GM10847 (cell line): ENCODE data around the gene FUZ.

ENCODE experiments used
- POLR2A ChIP-seq: IDR thresholded peaks from 2 replicates; pipeline ENCODE4 v1.6.1; 2011; ENCODE audit not compliant: insufficient read length; ENCODE audit errors: extremely low read depth

Gene FUZ

GRCh38 chr19:49829200-49829599, 16.1 kb upstream of the FUZ start:
- no peak for TF ChIP-seq POLR2A

GRCh38 chr19:49827034-49827433, 13.9 kb upstream of the FUZ start:
- TF ChIP-seq POLR2A = no peak

DNA sequence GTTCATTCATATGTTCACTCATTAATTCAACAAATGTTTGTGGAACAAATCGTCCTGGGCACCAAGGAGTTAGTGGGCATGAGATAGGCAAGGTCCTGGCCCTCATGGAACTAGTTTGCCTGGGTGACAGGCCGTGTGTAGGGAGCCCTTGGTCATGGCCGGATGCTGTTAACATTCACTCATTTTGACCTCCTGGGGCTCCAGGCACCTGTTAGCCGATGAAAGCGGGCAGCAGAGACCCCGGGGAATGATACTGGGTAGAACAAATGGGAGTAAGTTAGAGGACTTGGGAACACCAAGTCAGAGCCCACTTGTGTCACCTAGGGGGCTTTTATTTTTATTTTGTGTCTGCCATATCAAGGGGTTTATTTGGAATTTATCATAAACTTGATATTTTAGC, 11.6 kb upstream of the FUZ start:
- TF ChIP-seq POLR2A = no peak

- TF ChIP-seq POLR2A = no peak
These were observed 10.4 kb upstream of the FUZ start for GRCh38 chr19:49823472-49823871.

DNA sequence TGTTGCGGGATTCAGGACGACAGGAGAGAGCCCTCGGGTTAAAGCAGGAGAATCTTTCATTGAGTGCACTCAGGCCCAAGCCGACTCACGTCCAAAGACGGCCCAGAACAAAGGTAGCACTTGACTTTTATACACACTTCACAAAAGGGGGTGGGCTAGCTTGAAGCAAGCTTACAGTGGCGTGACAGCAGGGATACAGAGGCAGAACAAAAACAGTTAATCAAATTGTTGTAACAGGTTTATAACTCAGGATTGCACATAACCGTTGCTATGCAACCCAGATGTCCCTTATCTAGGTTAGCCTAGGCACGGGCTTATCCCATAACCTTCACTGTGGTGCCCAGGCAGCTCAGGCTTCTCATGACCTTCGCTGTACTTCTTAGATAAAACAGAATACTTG, 7.0 kb upstream of the FUZ start:
- TF ChIP-seq POLR2A = no peak

DNA sequence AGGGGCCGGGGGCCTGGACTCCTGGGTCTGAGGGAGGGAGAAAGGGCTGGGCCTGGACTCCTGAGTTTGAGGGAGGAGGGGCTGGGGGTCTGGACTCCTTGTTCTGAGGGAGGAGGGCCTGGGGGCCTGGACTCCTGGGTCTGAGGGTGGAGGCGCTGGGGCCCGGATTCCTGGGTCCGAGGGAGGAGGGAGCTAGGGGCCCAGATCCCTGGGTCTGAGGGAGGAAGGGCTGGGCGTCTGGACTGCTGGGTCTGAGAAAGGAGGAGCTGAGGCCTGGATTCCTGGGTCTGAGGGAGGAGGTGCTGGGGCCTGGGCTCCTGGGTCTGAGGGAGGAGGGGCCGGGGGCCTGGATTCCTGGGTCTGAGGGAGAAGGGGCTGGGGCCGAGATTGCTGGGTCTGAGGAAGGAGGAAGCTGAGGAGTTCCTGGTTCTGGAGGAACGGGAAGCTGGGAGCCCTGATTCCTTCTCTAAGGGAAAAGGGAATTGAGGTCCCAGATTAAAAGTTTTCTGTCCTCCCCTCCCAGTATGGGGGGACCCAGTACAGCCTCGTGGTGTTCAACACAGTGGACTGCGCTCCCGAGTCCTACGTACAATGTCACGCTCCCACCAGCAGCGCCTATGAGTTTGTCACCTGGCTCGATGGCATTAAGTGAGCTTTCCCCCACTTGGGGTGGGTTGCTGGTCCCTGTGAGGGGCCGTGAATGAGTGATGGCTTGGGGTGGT, 5.7 kb upstream of the FUZ start:
- TF ChIP-seq POLR2A = no peak

GRCh38 chr19:49817964-49818648, 5.0 kb upstream of the FUZ start, which contains the start of gene MED25:
MED25 (plus strand) TSS chr19:49818289; CDS start chr19:49818342, 53 bp downstream.
- TF ChIP-seq POLR2A = peak; percentile 80

DNA sequence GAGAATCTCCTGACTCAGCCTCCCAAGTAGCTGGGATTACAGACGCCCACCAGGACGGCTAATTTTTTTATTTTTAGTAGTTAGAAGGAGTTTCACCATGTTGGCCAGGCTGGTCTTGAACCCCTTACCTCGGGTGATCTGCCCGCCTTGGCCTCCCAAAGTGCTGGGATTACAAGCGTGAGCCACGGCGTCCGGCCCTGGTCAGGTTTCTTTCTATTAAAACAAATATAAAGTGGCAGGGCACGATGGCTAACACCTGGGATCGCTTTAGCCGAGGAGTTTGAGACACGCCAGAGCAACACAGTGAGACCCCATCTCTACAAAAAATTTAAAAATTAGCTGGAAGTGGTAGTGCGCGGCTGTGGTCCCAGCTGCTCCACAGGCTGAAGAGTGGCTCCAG, 3.5 kb upstream of the FUZ start:
- no peak for TF ChIP-seq POLR2A

GRCh38 chr19:49814010-49814409, 918 bp upstream of the FUZ start:
- TF ChIP-seq POLR2A = no peak

DNA sequence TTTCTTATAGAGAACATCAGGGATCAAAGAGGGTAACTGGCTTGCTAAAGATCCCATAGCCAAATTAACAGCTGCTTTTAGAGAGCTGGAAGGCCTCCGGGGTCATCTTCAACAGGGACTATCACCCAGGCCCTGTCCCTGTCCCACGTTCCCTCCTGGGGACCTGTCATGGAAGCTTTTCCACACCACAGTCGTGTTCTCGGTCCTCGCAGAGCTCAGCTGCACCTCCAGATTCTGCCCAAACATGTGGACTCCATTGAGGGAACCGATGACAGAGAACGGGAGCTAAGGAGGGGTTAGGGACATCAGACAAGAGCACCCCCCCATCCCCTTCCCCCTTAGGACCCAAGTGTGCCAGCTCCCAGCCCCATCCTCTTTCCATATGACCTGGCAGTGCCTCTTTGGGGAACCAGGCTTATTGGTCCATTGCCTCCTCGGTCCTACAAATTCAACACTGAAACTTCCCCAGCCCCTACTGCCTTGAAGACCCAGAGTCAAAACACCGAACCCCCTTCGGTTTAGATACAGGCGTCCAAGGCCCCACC, 568 bp downstream of the FUZ start:
- TF ChIP-seq POLR2A = no peak

DNA sequence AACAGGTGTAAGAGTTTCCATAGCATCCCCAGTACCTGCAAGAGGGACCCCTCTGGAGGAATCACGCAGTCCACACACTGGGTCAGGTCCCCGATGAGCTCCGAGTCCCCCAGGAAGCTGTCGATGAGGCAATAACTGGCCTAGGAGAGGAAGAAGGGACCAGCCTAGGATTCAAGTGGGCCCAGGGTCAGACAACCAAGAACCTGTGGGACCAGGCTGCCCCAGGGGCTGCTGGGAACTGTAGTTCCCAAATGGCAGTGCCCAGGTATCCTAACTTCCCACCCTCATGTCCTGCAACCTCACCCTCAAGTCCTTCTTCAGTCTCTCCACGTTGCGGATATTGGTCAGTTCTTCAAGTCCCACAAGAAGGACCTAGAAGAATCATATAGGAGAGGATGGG, 1.8 kb downstream of the FUZ start:
- TF ChIP-seq POLR2A = no peak

DNA sequence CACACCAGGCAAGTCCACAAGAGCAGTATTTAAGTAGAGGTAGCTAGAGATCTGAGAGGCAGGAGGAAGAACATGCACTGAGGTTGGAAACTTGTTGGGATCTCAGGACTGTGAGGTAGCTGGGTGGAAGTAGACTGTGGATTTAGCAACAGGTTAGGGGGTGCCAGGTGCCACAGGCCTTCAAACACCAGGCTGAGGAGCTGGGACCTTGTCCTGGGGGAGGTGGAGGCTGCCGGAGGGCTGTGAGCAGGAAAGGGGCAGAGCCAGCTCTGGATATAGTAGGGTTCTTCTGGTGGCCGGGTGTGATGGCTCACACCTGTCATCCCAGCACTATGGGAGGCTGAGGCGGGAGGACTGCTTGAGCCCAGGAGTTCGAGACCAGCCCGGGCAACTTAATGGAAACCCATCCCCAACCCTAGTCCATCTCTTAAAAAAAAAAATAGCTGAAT, 3.1 kb downstream of the FUZ start:
- TF ChIP-seq POLR2A = no peak

DNA sequence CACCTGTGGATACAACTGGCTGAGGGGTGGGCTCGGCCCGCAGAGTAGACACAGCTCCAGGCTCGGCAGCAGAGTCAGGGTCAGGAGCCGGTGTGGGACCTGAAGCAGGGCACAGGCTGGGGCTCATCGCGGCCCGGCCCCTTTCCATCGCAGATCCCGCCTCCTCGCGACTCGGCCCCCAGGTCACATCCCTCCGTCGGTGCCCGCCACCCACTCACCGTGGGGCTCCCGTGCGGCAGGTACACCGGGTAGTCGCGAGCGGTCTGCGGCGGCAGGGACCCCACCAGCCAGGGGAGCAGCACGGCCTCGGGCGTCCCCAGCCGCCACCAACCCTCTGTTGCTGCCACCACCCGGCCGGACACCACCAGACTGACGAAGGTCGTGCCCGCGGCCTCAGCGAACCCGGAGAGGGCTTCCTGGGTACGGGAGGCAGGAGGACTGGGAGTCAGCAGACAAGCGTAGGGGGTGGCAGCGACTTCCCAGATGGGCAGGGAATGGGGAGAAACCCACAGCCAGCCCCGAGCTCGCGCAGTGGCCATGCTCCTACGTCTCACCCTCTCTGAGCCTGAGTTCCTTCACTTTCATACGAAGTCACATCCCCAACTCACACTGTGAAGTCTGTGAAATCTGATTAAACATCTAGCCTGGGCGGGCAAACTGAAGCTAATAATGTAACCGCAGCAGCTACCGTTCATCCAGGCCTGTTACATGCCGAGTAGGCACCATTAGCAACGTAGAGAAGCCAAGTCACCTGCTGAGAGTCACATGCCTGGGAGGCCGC, 3.7 kb downstream of the FUZ start:
- no peak for TF ChIP-seq POLR2A

GRCh38 chr19:49808711-49809159, 4.4 kb downstream of the FUZ start:
- no peak for TF ChIP-seq POLR2A

DNA sequence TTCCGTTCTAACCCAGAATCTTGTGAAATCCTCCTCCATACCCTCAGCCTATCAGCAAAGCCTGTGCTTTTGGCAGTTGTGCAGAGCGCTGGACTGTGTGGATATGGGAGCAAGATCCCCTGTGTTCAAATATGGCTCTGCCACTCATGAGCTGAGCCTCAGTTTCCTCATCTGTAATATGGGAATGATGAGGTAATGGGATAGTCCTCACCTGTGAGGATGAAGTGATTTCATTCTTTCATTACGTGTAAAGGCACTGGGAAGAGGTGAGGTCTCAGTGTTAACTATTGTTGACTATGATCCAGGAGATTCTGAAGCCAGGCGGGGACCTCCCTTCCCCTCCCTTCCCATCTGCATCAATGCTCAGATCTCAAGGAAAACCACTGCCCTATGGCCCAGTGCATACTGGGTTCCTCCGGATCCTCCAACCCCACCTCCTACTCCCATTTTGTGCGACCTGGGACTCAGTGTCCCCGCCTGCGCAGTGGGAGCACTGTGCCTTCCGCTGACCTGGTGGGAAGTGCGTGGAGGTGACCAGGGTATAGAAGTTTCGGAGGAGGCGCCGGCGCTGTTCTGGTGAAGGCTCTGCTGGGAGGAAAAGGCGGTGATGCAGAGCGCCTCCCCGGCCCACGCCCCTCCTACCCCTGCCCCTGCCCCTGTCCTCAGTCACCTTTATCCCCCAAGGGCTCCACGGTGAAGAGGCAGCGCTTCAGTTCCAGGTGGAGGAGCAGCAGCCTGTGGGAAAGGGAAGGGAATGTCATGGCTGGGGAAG, 5.0 kb downstream of the FUZ start:
- no peak for TF ChIP-seq POLR2A
